GM21737 (cell line): Measurements from ENCODE around the gene KIAA0825.

Experiments used
- ATAC-seq: cut with Tn5 transposase; IDR thresholded peaks from one replicate; pipeline ENCODE4 v1.9.1; 2021; ENCODE audit warnings: mild to moderate bottlenecking, moderate library complexity; ENCODE audit not compliant: unreplicated experiment

The KIAA0825 gene

DNA sequence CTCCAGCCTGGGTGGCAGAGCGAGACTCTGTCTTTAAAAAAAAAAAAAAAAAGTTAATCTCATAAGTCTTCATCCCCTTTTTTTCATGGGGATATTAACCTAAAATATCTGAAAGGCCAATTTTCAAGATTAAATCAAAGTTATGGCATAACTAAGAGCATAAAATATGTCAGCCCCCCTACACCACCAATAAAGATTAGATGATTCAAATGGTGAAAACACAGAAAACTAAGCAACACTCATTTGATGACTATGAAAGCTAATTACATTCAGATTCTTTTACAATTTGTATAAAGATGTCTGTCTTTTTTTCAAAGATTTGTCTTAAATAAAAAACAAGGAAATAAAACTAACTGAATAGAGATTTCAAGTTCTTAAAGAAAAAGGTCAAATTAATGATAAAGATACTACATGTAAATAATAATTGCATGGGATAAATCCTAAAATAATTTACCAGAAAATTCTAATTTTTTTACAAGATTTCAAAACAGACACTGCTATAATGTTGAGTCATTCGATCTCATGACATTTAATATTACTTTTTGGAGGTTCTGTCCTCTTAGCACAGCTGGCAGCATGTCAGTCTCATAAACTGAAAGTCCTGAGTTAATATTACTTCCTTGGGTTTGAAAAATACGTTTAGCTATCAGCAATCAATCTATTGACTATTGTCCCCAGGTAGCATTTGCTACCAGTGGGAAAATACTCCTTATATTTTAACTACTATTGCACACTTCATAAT lies 112.9 kb downstream of the KIAA0825 start:
- ATAC-seq: no peak

DNA sequence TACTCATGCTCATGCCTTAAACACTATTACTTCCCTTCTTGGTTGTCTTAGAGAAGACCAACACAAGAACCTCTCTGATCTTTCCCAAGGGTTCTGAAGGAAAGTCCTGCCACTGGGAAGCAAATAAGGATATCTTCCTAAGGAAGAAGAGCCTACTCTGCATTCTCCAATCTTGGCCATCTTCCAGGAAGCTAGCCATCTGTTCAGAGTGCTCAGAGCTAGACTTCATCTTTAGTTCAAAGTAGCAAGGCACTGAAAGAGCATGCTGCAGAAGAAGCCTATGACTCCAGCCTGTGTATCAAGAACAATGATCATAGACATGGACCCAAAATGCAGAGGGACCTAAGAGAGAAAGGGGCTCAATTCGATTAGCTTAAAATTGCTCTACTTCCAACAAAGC lies 114.7 kb downstream of the KIAA0825 start:
- ATAC-seq: no peak

DNA sequence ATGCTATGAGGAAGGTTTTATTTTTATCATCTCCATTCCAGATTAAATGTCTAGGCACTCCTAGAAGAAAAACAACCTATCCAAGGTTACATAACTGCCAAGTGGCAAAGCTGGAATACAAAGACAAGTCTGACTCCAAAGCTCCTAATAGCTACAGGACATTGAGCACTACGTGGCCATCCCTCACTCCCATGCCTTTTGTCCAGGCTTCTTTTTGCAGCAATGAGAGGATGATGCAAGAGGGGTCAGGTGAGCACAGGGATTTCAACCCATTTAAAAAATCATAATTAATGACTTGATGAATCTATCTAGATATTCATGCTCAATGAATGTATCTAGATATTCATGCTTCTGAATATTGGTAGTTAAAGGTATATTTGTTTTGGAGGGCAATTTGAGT lies 117.0 kb downstream of the KIAA0825 start:
- no peak for ATAC-seq

DNA sequence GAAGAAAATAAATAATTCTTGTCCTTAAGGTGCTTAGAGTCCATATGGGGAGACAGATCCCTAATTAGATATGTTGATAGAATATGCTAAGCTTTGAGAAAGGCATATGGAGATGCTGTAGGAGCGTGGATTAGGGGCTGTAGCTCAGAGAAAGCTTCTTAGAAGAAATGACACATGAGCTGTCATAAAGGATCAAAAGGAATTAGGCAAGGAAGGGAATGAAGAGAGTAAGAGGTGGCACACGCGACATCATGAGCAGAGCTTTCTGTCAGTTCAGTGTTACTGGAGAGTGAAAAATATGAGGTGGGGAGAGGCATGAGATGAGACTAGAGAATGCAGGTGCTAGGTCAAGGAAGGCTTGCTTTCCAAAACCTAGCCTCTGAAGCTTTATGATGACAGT lies 118.6 kb downstream of the KIAA0825 start:
- no peak for ATAC-seq

- ATAC-seq: no peak
Observed at GRCh38 chr5:94498199-94498598, 120.2 kb downstream of the KIAA0825 start.

DNA sequence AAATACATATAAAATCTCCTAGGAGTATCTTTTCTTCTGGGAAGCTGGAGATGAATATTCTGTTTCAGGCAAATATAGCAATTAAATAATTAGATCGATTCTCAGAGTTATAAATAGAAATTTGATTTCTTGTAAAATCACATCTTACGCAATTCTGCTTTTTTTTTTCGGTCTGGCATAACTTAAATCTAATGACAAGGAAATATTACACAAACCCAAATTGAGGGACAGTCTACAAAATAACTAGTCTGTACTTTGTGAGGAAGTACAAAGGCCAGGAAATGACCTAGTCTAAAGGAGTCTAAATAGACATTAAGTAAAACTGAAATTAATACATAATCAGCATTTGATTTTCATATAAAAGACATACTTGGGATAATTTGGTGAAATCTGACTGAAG lies 133.3 kb downstream of the KIAA0825 start:
- ATAC-seq: no peak

DNA sequence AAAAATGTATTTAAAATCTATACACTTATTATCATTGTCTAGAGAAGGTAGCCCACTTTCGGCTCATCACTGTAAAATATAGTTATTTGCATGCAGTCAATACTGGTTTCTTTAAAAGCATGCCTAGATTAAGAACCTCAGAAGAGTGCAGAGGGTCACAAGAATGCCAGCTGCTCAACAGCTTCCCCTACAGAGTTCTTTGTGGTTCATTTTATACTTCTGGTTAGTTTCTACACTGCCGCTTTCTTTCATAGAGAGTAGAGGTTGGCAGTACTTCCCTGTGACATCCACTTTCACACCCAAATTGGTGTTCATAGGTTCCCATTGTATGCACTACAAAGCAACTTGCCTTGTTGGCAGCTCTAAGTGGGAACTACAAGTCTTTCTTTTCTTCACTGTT lies 137.3 kb downstream of the KIAA0825 start:
- ATAC-seq: no peak

GRCh38 chr5:94480486-94480885 lies 137.9 kb downstream of the KIAA0825 start:
- ATAC-seq: no peak

- no peak for ATAC-seq
Observed at GRCh38 chr5:94473936-94474335, 144.5 kb downstream of the KIAA0825 start.

GRCh38 chr5:94471521-94471920 lies 146.9 kb downstream of the KIAA0825 start:
- ATAC-seq: no peak

- ATAC-seq: no peak
Observed at GRCh38 chr5:94470802-94471201, 147.6 kb downstream of the KIAA0825 start.

DNA sequence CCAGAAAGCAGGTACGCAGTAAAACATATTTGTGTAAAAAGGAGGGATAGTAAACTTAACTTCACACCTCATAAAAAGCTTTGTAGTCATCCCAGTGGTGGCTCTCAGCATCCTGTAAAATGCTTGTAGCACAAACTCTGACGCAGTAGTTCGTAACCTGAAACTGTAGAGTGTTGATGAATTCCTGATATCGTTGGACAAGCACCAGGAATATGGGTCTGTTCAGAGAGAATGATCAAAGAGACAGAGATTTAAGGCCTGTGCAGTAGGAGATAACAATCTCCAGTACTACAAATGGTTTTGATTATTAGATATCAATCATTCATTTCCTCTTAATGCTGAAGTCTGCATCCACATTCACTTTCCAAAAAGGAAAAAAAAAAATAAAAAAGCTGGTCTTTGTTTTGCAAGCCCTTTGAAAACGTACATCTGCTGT lies 148.5 kb downstream of the KIAA0825 start:
- ATAC-seq: no peak

DNA sequence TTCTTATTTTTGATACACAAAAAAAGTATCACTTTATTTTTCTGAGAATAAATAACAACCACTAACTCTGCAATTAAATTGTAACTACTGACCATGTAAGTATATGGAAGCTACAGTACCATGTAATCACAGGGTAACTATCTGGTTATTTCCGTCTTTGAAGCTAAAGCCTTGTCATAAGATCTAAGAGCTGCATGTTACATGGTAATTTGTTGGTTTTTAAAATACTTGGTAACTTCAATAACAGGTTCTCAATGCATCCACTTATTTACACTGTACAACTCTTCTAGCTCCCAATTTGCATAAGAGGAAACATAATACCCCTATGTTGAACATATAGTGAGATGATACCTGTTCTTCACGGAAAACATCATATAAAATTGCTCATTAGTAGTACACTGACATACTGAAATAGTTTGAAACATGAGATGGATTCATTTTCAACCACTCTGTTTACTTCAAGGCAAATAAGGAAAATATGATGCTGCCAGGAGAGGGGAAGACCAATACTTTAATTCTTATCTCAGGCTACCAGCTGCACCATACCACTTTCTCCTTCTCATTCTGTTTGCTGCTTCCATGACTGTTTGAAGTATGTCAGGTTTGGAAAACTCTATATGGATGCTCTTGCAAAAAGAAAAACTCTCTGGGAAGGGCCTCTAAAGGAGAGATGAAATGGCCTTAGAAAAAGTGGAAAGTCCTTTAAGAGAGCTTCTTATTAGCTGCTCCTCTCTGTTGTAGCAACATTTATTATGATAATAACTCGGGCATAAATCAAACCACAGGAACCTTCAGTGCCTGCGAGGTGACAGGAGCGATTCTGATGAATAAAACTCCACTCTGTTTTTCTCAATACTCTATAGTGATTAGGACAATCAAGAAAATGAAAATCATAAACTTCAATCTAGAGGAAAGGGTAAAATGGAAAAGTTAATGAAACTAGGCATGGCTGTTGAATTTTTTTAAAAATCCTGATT lies 150.2 kb downstream of the KIAA0825 start:
- no peak for ATAC-seq

DNA sequence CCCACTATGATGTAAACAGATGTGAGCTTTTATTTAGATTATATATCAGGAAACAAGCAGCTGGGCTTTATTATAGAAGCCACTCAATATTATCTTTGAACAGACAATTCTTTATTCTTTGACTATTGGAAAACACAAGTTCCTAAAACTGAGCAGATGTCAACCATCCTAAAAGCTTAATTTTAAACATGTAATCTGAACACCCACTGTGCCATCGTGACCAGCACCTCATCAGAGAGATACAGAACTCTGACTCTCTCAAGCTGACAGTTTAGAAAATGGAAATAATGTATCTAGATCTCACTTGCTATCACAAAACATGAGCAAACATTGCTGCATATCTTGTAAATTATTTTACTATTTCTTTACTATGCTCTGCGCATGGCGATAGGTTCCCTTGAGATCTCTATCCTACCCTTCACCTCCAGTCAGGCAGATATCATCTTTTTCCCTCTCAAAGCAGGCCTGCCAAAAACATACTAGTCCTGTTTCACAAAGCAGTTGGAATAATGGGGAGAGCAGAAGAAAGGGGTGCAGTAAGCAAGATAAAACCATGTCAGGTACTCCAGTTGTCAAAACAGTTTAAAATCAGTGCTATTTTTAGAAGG lies 151.0 kb downstream of the KIAA0825 start:
- ATAC-seq: no peak

DNA sequence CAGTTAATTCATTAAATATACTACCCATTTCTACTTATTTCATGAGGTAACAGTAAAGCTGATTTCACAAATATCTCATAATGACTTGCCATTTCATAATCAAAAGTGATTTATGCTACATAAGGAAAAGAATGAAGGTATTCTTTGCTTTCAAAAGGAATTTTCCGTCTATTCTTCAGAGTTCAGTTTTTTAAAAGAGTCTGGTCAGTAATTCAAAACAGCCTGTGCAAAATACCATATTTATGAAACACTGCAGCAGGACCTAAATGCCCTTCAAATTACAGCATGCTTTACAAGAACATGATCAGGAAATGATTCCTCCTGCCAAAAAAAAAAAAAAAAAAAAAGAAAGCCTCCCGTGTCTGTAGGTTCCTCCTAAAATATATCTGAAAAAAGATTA lies 154.7 kb downstream of the KIAA0825 start:
- ATAC-seq: no peak

GRCh38 chr5:94461131-94461530 lies 157.3 kb downstream of the KIAA0825 start:
- no peak for ATAC-seq

DNA sequence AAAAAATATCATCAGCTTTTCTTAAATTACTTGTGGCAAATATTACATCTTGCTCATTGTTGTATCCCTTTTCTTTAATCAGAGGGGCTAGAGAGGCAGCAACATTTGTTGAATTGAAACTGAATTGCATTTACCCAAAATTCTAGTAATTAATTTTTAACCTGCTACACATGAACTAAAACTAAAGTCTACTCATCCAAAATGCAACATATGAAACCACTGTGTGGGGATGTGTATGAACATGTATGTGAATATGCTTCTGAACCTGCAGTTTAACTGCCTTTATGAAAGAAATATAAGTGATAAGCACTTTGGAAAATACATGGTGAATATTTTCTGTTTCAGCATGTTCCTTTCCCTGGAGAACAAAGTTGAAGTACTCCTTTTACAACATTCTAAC lies 158.5 kb downstream of the KIAA0825 start:
- no peak for ATAC-seq

DNA sequence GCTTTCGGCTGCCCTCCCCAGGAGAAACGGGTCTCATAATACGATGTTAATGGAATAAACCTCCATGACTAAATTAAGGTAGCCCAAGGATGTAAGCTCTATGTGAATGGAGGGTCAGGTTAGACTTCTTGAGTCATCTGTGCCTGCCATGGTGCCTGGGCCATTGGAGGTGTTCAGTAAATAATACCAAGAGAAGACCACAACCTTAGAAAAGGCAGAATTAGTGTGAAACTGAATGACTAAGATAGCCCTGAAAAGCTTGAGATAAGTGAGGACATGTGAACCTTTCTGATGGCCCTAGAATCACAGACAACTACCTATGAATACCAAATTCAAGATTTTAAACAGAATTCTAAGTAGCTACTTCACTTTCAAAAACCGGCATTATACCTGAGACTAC lies 160.6 kb downstream of the KIAA0825 start:
- no peak for ATAC-seq

DNA sequence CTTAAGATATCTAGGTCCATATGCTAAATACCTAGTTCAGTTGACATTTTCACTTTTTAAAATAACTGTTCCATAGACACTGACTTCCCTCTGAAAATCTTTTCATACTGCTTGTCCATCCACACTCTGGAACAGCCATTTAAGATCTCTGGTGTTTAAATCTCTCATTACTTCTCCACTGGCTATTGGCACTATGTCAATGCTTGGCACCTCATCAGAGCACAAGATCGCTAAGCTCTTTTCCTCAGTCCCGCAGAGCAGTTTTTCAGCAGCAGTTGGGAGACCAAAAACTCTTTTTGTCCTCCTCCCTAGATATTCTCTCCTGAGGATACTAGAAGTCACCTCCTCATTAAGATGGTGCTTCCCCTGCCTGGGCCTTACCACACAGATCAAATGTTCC lies 172.7 kb downstream of the KIAA0825 start:
- ATAC-seq: no peak

DNA sequence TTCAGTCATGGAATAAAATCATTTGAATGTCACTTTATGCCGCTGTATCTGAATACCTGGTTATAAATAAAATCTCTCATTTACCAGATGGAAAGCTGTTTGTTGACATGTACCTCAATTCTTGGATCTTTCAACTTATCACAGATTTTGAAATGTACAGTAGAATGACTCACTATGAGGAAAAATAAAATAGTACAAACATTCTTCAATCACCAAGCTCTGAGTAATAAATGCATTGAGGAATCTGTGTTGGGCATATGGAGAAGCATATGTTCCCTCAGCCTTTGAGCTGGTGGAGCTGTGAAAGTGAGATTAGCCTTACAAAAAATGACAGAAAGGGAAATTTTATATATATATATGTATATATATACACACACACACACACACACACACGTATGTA lies 175.4 kb downstream of the KIAA0825 start:
- no peak for ATAC-seq

GRCh38 chr5:94442076-94442475 lies 176.3 kb downstream of the KIAA0825 start:
- no peak for ATAC-seq

GRCh38 chr5:94440015-94440414 lies 178.4 kb downstream of the KIAA0825 start:
- no peak for ATAC-seq
